Measurements from ENCODE around the gene KMT5B. TPM values are rescaled to one million over a fixed set of nuclear protein-coding genes. Genes with fewer than 3 reads are reported as not detected.

Gene KMT5B
- total and polyA plus RNA-seq, 7 donors: 20.8 to 45.7 (median 38.7) TPM

DNA sequence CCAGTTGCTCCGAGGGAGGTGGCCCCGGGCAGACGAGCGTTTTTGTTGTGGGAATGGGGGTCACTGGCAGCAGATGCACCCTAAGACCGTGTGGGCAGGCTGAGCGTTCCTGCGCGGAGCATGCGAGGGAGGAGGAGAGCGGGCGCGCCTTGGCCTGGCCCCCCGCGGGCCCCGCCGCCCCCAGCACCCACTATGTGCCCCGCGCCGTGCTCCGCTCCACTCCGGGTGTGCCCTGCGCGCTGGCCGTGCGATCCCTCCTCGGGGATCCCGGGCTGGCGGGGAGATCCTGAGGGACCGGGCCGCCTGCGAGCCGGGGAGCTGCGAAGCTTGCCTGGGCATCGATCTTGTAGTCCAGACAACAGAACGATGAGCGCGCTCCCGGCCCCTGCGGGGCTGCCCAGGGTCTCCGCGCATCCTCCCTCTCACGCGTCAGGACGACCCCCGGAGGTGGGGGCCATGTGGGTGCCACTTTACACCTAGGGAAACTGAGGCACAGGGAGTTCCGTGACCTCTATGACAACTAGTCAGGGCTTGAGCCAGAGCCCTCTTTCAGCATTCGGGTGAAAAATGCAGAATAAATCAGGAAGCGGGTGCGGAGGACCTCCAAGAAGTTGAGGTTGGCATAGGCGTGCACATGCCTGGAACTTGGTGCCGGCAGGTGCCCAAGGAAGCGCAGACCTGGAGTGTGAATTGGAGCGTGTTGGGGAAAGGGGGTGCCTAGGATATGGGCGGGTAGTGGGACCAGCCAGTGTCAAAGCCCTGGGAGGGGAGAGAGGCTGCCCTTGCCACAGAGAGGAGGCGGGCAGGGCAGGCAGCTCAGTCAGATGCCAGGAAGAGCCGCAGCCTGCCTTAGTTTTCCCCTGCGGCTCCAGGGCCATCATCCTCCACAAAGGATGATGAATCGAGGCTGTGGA is 1.3 kb upstream of the KMT5B start:
- Histone ChIP-seq H3K4me1 (peaks cover 0 to 37% (median 34%) of the 10 kb centered on the region in 4 donors), H3K4me3 (peak overlapping the region; percentile 64 to 94 (median 76)), H3K9me3 (no peaks in the 10 kb centered on the region), H3K36me3 (no peaks in the 10 kb centered on the region), H3K27ac (peak overlapping the region; percentile 97 to 99 (median 98)), H3K27me3 (no peaks in the 10 kb centered on the region)
- no peak for TF ChIP-seq POLR2A (IDR thresholded peaks at IDR 0.05)
- TF ChIP-seq, protein P1, sequence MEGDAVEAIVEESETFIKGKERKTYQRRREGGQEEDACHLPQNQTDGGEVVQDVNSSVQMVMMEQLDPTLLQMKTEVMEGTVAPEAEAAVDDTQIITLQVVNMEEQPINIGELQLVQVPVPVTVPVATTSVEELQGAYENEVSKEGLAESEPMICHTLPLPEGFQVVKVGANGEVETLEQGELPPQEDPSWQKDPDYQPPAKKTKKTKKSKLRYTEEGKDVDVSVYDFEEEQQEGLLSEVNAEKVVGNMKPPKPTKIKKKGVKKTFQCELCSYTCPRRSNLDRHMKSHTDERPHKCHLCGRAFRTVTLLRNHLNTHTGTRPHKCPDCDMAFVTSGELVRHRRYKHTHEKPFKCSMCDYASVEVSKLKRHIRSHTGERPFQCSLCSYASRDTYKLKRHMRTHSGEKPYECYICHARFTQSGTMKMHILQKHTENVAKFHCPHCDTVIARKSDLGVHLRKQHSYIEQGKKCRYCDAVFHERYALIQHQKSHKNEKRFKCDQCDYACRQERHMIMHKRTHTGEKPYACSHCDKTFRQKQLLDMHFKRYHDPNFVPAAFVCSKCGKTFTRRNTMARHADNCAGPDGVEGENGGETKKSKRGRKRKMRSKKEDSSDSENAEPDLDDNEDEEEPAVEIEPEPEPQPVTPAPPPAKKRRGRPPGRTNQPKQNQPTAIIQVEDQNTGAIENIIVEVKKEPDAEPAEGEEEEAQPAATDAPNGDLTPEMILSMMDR (IDR thresholded peaks at IDR 0.05): no peak
- intact Hi-C loops (cut with DNase I): loop anchor here (2.0 to 5.0 kb wide), 3 partner anchors 56 to 168 kb away; partner anchors contain the start of gene C11orf24
- no peak for DNase-seq
- WGBS, 2 donors: 18 to 19% methylated on average over 58 of the region's 58 CpGs

DNA sequence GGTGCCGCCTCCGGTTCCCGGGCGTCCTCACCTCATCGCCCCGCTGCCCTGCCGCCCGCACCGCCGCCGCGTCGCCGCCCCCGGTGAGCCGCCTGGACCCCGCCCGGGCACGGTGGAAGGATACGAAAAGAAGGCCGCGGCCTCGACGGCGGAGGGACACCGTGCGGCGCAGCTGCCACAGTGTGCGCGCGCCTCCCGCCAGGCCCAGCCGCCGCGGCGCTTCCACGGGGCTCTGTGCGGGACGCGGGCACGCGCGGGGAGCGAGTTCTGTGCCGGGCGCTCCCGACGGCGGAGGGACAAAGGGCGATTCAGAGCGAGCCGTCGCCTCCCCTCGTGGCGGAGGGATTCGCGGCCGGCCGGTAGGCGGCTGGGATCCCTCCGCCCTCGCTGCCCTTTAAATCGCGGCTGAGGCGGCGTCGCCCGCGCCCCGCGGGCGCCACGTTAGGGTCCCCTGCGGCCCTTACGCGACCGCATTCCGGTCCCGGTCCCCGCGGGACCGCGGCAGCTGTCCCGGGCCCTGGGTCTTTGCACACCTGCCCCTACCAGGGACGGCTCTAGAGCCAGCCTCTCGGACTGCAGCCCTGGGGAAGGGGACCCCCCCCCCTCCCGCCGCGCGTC is 568 bp upstream of the KMT5B start:
- H3K27me3 ChIP-seq: no peaks in the 10 kb centered on the region
- peak; percentile 96 for DNase-seq
- H3K4me3 ChIP-seq: peak overlapping the region; percentile 64 to 94 (median 76)
- peak overlapping the region; percentile 97 to 99 (median 98) for H3K27ac ChIP-seq
- no peak for TF ChIP-seq EP300 (IDR thresholded peaks at IDR 0.05)
- peak; percentile 48 to 78 (median 71) for TF ChIP-seq POLR2AphosphoS5 (IDR thresholded peaks at IDR 0.05)
- TF ChIP-seq, protein P1 (IDR thresholded peaks at IDR 0.05): peak in 1 of 4 experiments; percentile 4
- peak; percentile 92 to 94 for TF ChIP-seq POLR2A (IDR thresholded peaks at IDR 0.05)
- intact Hi-C loops (cut with DNase I): loop anchor here (2.0 to 5.0 kb wide), 4 partner anchors 57 to 173 kb away; partner anchors contain the start of gene C11orf24
- 0 to 1% methylated on average over 90 of the region's 90 CpGs for WGBS, 2 donors
- H3K9me3 ChIP-seq: no peaks in the 10 kb centered on the region
- H3K4me1 ChIP-seq: peaks cover 0 to 44% (median 41%) of the 10 kb centered on the region in 4 donors
- H3K36me3 ChIP-seq: no peaks in the 10 kb centered on the region

DNA sequence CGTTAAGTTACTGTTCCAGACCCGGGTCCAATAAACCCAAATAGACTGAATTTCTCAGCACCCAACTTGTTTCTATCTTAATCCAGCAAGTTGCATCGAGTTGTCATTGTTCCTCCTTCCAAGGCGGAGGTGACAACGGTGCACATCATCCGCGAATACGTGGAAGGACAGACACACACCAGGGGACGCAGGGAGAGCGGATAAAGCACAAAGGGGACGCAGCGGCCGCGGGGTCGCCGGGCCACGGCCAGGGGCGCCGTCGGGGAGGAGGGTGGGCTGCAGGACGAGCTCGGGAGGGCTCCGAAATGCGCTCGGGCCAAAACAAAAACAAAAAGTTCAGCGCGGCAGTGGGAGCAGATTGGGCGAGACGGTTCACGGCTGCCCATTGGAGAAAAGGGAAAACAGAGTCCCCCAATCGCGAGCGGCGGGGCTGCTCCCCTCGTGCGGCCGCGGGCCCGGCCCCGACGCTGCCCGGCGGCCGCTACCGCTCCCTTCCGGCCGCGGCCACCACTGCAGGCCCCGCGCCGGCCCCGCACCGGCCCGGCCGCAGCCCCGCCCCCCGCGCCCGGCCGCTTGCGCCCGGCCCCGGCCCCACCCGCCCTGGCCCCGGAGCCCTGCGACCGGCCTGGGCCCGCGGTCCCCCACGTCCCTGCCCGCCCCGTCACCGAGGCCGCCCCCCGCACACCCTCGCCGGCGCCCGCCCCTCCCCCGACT is 518 bp downstream of the KMT5B start:
- WGBS, 2 donors: 1% methylated on average over 80 of the region's 80 CpGs
- intact Hi-C loops (cut with DNase I): loop anchor here (2.0 to 5.0 kb wide), 3 partner anchors 95 to 172 kb away; no protein-coding TSS in a partner anchor
- DNase-seq: peak; percentile 91
- H3K4me1 ChIP-seq: peaks cover 0 to 46% (median 45%) of the 10 kb centered on the region in 4 donors
- TF ChIP-seq POLR2AphosphoS5 (IDR thresholded peaks at IDR 0.05): peak in 3 of 4 donors; percentile 41 to 59 (median 41)
- no peak for TF ChIP-seq POLR2A (IDR thresholded peaks at IDR 0.05)
- H3K9me3 ChIP-seq: no peaks in the 10 kb centered on the region
- H3K27ac ChIP-seq: peak overlapping the region; percentile 97 to 99 (median 98)
- H3K36me3 ChIP-seq: no peaks in the 10 kb centered on the region
- peak overlapping the region; percentile 73 to 94 (median 86) for H3K4me3 ChIP-seq
- H3K27me3 ChIP-seq: no peaks in the 10 kb centered on the region

DNA sequence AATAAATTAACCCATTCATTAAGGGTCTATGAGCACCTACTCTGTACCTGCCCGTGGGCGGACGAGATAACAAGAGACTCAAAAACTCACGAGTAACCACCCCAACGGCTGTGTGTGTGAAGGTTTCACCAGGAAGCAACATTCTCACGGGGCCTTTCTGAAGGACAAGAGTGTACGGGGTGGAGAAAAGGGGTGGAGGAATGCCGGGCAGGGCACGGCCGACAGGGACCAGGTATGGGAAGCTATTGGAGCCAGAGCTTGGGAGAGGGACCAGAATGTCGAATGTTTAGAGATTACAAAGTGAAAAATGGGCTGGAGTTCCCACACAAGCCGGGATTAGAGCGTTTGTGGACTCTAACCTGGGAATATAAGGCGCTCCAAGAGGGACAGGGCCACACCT is 1.6 kb downstream of the KMT5B start:
- Histone ChIP-seq H3K4me3 (peak overlapping the region in 3 of 4 donors; percentile 73 to 94 (median 80)), H3K4me1 (peaks cover 0 to 56% (median 50%) of the 10 kb centered on the region in 4 donors), H3K9me3 (no peaks in the 10 kb centered on the region), H3K27ac (peak overlapping the region; percentile 22 to 99 (median 97)), H3K27me3 (no peaks in the 10 kb centered on the region), H3K36me3 (no peaks in the 10 kb centered on the region)
- no peak for TF ChIP-seq POLR2AphosphoS5 (IDR thresholded peaks at IDR 0.05)
- TF ChIP-seq POLR2A (IDR thresholded peaks at IDR 0.05): no peak
- no peak for TF ChIP-seq EP300 (IDR thresholded peaks at IDR 0.05)
- TF ChIP-seq, protein P1 (IDR thresholded peaks at IDR 0.05): no peak
- 10 to 35% methylated on average over 14 of the region's 14 CpGs for WGBS, 2 donors
- DNase-seq: no peak
- intact Hi-C loops (cut with DNase I): loop anchor here (5.0 kb wide), 2 partner anchors 94 to 171 kb away; no protein-coding TSS in a partner anchor

All from sigmoid colon (tissue), 7 donors.